OCI-LY1 (cell line): ENCODE results near the gene MFNG.

ENCODE experiments used
- EZH2 ChIP-seq: fragments of 200-600 bp; sonication (generic), shearing (Covaris generic); IDR thresholded peaks from 2 replicates; pipeline ENCODE4 v1.8.0; 2017; ENCODE audit warnings: borderline replicate concordance, mixed run types, mild to moderate bottlenecking, antibody characterized with exemption, low read length, moderate library complexity, mixed read lengths
- TF ChIP-seq, protein P1 (sequence below): fragments of 200-600 bp; sonication (generic), shearing (Covaris generic); IDR thresholded peaks from 2 replicates; pipeline ENCODE4 v1.5.1; 2017; ENCODE audit warnings: mild to moderate bottlenecking, antibody characterized with exemption, low read length, moderate library complexity, mixed read lengths

DNA sequence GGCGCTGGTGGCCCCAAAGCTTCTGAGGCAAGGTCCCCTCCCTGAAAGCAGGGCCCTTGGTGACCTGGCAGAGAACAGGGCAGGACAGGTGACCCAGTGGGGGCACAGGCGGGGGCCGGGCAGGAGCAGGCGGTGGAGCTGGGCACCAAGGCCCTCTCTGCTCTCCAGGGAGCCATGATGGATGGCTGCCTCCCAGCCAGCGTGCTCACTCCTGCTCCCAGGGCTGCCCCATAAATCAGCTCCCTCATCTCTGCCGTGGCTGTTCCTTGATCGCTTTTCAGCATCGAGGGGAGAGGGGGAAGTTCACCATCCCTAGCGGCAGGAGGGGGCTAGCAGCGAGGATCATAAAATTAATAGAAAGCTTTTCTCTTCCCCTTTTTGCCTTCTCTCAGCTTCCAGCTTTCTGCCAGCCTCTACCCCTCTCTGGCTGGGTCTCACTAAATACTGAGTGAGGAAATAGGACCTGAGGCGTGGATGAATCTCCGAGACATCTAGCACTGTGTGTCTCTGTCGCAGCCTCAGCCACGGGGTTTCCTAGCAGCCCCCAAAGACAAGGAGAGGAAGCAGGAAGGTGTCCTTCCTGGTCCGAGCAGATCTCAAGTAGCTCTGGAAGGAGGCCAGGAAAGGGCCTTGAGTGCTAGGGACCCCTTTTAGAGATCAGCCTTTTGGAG lies 36.7 kb downstream of the MFNG start:
- TF ChIP-seq EZH2 = no peak
- TF ChIP-seq, protein P1, sequence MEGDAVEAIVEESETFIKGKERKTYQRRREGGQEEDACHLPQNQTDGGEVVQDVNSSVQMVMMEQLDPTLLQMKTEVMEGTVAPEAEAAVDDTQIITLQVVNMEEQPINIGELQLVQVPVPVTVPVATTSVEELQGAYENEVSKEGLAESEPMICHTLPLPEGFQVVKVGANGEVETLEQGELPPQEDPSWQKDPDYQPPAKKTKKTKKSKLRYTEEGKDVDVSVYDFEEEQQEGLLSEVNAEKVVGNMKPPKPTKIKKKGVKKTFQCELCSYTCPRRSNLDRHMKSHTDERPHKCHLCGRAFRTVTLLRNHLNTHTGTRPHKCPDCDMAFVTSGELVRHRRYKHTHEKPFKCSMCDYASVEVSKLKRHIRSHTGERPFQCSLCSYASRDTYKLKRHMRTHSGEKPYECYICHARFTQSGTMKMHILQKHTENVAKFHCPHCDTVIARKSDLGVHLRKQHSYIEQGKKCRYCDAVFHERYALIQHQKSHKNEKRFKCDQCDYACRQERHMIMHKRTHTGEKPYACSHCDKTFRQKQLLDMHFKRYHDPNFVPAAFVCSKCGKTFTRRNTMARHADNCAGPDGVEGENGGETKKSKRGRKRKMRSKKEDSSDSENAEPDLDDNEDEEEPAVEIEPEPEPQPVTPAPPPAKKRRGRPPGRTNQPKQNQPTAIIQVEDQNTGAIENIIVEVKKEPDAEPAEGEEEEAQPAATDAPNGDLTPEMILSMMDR = no peak
